Natural killer cell (primary cell): ENCODE data around the gene KRT79. TPM values are rescaled to one million over a fixed set of nuclear protein-coding genes. Genes with fewer than 3 reads are reported as not detected.

Experiments used
- ATAC-seq, 3 donors: fragments of 150-1000 bp in 2 of 3; fragments of 200-7000 bp in 1 of 3; cut with Tn5 transposase; 1 replicate in 1 of 3; 2 replicates in 2 of 3; pipeline ENCODE4 v1.10.0; 2021; ENCODE audit warnings: mild to moderate bottlenecking in 2 of 3, moderate library complexity in 2 of 3
- DNase-seq, 2 donors: peaks; one replicate each; pipeline versions ENCODE4 v3.0.0 to v3.0.0-alpha.2; 2013 to 2021; ENCODE audit warnings: mixed read lengths in 1 of 2
- H3K27ac ChIP-seq: one replicate; pipeline ENCODE4 v1.5.1; 2013; ENCODE audit warnings: mild to moderate bottlenecking, low read length
- H3K27me3 ChIP-seq: one replicate; pipeline ENCODE4 v1.6.1; 2013; ENCODE audit warnings: low read length; ENCODE audit not compliant: control insufficient read depth, insufficient read depth
- H3K36me3 ChIP-seq: one replicate; pipeline ENCODE4 v1.6.1; 2013; ENCODE audit warnings: low read length; ENCODE audit not compliant: control insufficient read depth, insufficient read depth
- H3K4me1 ChIP-seq: one replicate; pipeline ENCODE4 v1.6.1; 2013; ENCODE audit warnings: low read length; ENCODE audit not compliant: control insufficient read depth, insufficient read depth
- H3K4me3 ChIP-seq: one replicate; pipeline ENCODE4 v1.5.1; 2013; ENCODE audit warnings: low read length
- H3K9me3 ChIP-seq: one replicate; pipeline ENCODE4 v1.6.1; 2013; ENCODE audit warnings: low read length; ENCODE audit not compliant: control insufficient read depth, insufficient read depth
- H3K27ac Mint-ChIP-seq, 2 donors: one replicate each; pipeline ENCODE4 v1.8.0; 2022; ENCODE audit warnings: mild to moderate bottlenecking in 2 of 2, mixed read lengths in 2 of 2, moderate library complexity in 1 of 2
- H3K27me3 Mint-ChIP-seq, 2 donors: one replicate each; pipeline ENCODE4 v1.8.0; 2022; ENCODE audit warnings: low read depth in 2 of 2, mixed read lengths in 2 of 2
- H3K36me3 Mint-ChIP-seq: one replicate; pipeline ENCODE4 v1.8.0; 2022; ENCODE audit warnings: mixed read lengths
- H3K4me1 Mint-ChIP-seq, 2 donors: one replicate each; pipeline ENCODE4 v1.8.0; 2022; ENCODE audit warnings: mixed read lengths in 2 of 2
- H3K4me3 Mint-ChIP-seq: one replicate; pipeline ENCODE4 v1.8.0; 2022; ENCODE audit warnings: mild to moderate bottlenecking, moderate library complexity, mixed read lengths
- H3K9me3 Mint-ChIP-seq, 2 donors: one replicate each; pipeline ENCODE4 v1.8.0; 2022; ENCODE audit warnings: mixed read lengths in 2 of 2
- CTCF ChIP-seq: fragments of 200-600 bp; IDR thresholded peaks from one replicate; pipeline ENCODE4 v1.8.0; 2022; ENCODE audit warnings: antibody characterized with exemption
- WGBS: methylation state at CpG from one replicate; pipeline ENCODE4 v1.1.7; 2013; ENCODE audit warnings: missing lambda C conversion rate; ENCODE audit not compliant: insufficient coverage; 5-methylcytosine and 5-hydroxymethylcytosine counted together
- intact Hi-C: fragments of 100-400 bp; cut with micrococcal nuclease; formaldehyde crosslinking; loops from one replicate; pipeline ENCODE4 v1.14.2; 2022
- total RNA-seq, 4 donors: library from RNA; stranded (reverse); fragments of 120-200 nt in 1 of 4; gene quantifications; one replicate each; pipeline versions ENCODE4 v1.2.3 to v1.2.4, GENCODE V29; 2013 to 2022

The KRT79 gene
- total RNA-seq, 3 donors from 2014 or later (not counting 1 experiment from before 2014, with no cell fraction given), result 0.18 TPM; not detected in 2

GRCh38 chr12:52878507-52879393 is 44.6 kb upstream of the KRT79 start:
- Histone ChIP-seq H3K36me3 (no peaks in the 10 kb centered on the region), H3K4me1 (peaks cover 30% of the 10 kb centered on the region), H3K4me3 (no peak overlapping the region), H3K27ac (no peak overlapping the region), H3K9me3 (no peaks in the 10 kb centered on the region), H3K27me3 (peaks cover 5% of the 10 kb centered on the region)
- H3K4me3 Mint-ChIP-seq, result peak overlapping the region; percentile 18
- no peak for TF ChIP-seq CTCF
- H3K27ac Mint-ChIP-seq, result peak overlapping the region in 1 of 2 donors; percentile 37
- WGBS, result 79% methylated on average over 13 of the region's 17 CpGs
- peaks cover 7 to 42% of the 10 kb centered on the region in 2 donors for H3K4me1 Mint-ChIP-seq
- H3K9me3 Mint-ChIP-seq, result no peaks in the 10 kb centered on the region
- DNase-seq (no peak), ATAC-seq (peak in 1 of 3 donors; percentile 3)
- H3K27me3 Mint-ChIP-seq, result peaks cover 0 to 32% of the 10 kb centered on the region in 2 donors
- H3K36me3 Mint-ChIP-seq, result no peaks in the 10 kb centered on the region
- intact Hi-C loops, result loop anchor here (1.0 to 5.0 kb wide), 4 partner anchors 295 to 722 kb away; no protein-coding TSS in a partner anchor

GRCh38 chr12:52877242-52877641 is 43.1 kb upstream of the KRT79 start:
- ATAC-seq (no peak), DNase-seq (no peak)
- WGBS, result 86% methylated on average over 3 of the region's 3 CpGs
- Mint-ChIP-seq H3K36me3 (no peaks in the 10 kb centered on the region), H3K27me3 (peaks cover 0 to 40% of the 10 kb centered on the region in 2 donors), H3K4me3 (no peak overlapping the region), H3K27ac (no peak overlapping the region), H3K4me1 (peaks cover 14 to 55% of the 10 kb centered on the region in 2 donors), H3K9me3 (no peaks in the 10 kb centered on the region)
- peaks cover 5% of the 10 kb centered on the region for H3K27me3 ChIP-seq
- no peak overlapping the region for H3K4me3 ChIP-seq
- no peaks in the 10 kb centered on the region for H3K9me3 ChIP-seq
- no peaks in the 10 kb centered on the region for H3K36me3 ChIP-seq
- TF ChIP-seq CTCF, result no peak
- H3K4me1 ChIP-seq, result peaks cover 39% of the 10 kb centered on the region
- intact Hi-C loops, result loop anchor here (5.0 kb wide), 1 partner anchor 485 kb away; no protein-coding TSS in a partner anchor
- H3K27ac ChIP-seq, result no peak overlapping the region

- Histone ChIP-seq H3K4me3 (no peak overlapping the region), H3K4me1 (peaks cover 47% of the 10 kb centered on the region), H3K27ac (no peak overlapping the region), H3K27me3 (peaks cover 5% of the 10 kb centered on the region), H3K9me3 (no peaks in the 10 kb centered on the region), H3K36me3 (no peaks in the 10 kb centered on the region)
- H3K4me1 Mint-ChIP-seq, result peaks cover 14 to 64% of the 10 kb centered on the region in 2 donors
- intact Hi-C loops, result loop anchor here (5.0 kb wide), 1 partner anchor 484 kb away; no protein-coding TSS in a partner anchor
- no peaks in the 10 kb centered on the region for H3K9me3 Mint-ChIP-seq
- H3K27ac Mint-ChIP-seq, result no peak overlapping the region
- no peak for ATAC-seq
- no peaks in the 10 kb centered on the region for H3K36me3 Mint-ChIP-seq
- H3K4me3 Mint-ChIP-seq, result no peak overlapping the region
- DNase-seq, result no peak
- peaks cover 0 to 38% of the 10 kb centered on the region in 2 donors for H3K27me3 Mint-ChIP-seq
- TF ChIP-seq CTCF, result no peak
- 94% methylated on average over 7 of the region's 7 CpGs for whole genome bisulfite sequencing
Observed at GRCh38 chr12:52876372-52876771, 42.3 kb upstream of the KRT79 start.
